HG02759 (cell line): ENCODE results near the gene KIF6.
"Not testable (repeated sequence)": the region's sequence is repeated elsewhere in the genome, so short reads cannot be mapped to it uniquely, and the experiment has no call there.

Experiments
- ATAC-seq: cut with Tn5 transposase; IDR thresholded peaks from one replicate; pipeline ENCODE4 v1.9.1; 2021; ENCODE audit warnings: mild to moderate bottlenecking, moderate library complexity; ENCODE audit not compliant: unreplicated experiment

The KIF6 gene

GRCh38 chr6:39707962-39708683 lies 17.1 kb downstream of the KIF6 start:
- ATAC-seq, result peak; percentile 53

GRCh38 chr6:39706819-39707335 lies 18.3 kb downstream of the KIF6 start:
- no peak for ATAC-seq

- no peak for ATAC-seq
Measured at GRCh38 chr6:39702265-39702664, 22.9 kb downstream of the KIF6 start.

- ATAC-seq, result no peak
Measured at GRCh38 chr6:39700362-39700761, 24.8 kb downstream of the KIF6 start.

- no peak for ATAC-seq
Measured at GRCh38 chr6:39698789-39699188, 26.4 kb downstream of the KIF6 start.

GRCh38 chr6:39696986-39697788 lies 28.0 kb downstream of the KIF6 start:
- peak; percentile 42 for ATAC-seq

- ATAC-seq, result peak; percentile 59
Measured at GRCh38 chr6:39695447-39695846, 29.8 kb downstream of the KIF6 start.

GRCh38 chr6:39693206-39693605 lies 32.0 kb downstream of the KIF6 start:
- no peak for ATAC-seq

- no peak for ATAC-seq
Measured at GRCh38 chr6:39688494-39688893, 36.7 kb downstream of the KIF6 start.

GRCh38 chr6:39686976-39687375 lies 38.2 kb downstream of the KIF6 start:
- ATAC-seq, result no peak

GRCh38 chr6:39685938-39686337 lies 39.3 kb downstream of the KIF6 start:
- no peak for ATAC-seq

GRCh38 chr6:39685489-39685826 lies 39.8 kb downstream of the KIF6 start:
- ATAC-seq, result no peak

- no peak for ATAC-seq
Measured at GRCh38 chr6:39684790-39685488, 40.3 kb downstream of the KIF6 start.

GRCh38 chr6:39681674-39682121 lies 43.5 kb downstream of the KIF6 start:
- no peak for ATAC-seq

GRCh38 chr6:39678914-39679313 lies 46.3 kb downstream of the KIF6 start:
- ATAC-seq, result no peak

GRCh38 chr6:39677318-39677717 lies 47.9 kb downstream of the KIF6 start:
- not testable (repeated sequence) for ATAC-seq

GRCh38 chr6:39670519-39670918 lies 54.7 kb downstream of the KIF6 start:
- ATAC-seq, result no peak

GRCh38 chr6:39669973-39670342 lies 55.2 kb downstream of the KIF6 start:
- no peak for ATAC-seq

- ATAC-seq, result no peak
Measured at GRCh38 chr6:39669207-39669972, 55.8 kb downstream of the KIF6 start.

GRCh38 chr6:39666706-39667489 lies 58.3 kb downstream of the KIF6 start:
- ATAC-seq, result no peak
